Measurements from ENCODE around the gene USB1.

USB1 gene

DNA sequence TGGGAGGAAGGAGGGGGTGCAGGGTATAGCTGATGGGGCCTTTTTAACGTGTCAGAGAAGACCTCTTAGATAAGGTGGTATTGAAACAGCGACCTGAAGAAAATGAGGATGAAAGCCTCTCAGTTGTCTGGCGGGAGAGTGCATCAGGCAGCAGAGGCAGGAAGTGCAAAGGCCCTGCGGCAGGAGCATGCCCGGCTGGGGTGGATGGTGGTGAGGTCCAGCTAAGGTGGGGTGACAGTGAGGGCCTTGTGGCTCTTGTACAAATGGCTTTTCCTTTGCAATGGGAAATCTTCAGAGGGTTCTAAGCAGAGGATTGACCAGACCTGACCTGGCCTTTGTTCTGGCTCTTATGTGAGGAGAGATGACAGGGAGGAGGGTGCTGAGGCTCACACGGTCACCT, 35.7 kb downstream of the USB1 start:
- TF ChIP-seq GATA3 (IDR thresholded peaks at IDR 0.05; ENCODE audit: low read depth, low read length) (no peak), GATA2 (IDR thresholded peaks at IDR 0.05; ENCODE audit: low read depth, low read length) (no peak)

DNA sequence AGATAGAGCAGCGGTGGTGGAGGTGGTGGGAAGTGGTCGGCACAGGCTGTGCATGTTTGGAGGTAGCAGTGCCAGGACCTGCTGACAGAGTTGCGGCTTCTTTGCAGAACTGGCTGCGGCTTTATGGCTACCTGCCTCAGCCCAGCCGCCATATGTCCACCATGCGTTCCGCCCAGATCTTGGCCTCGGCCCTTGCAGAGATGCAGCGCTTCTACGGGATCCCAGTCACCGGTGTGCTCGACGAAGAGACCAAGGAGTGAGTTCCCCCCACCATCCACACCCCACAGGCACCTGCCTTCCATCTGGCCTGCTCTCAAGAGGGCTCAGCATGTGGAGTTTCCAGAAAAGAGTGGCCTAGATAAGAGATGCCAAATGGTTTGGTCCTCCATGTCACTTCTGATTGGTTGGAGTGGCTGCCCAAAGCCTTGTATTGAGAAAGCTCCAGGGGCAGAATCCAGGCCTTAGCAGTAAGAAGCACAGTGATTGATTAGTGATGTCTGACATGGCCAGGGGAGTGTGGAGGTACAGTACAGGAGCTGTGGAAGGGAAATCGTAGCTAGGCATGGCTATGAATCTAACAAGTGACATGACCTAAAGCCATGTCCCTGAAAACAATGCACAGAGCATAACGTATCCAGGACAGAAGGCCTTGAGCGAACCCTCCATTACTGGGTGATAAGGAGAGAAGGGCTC, 36.3 kb downstream of the USB1 start:
- TF ChIP-seq GATA3 (IDR thresholded peaks at IDR 0.05; ENCODE audit: low read depth, low read length): no peak
- TF ChIP-seq GATA2 (IDR thresholded peaks at IDR 0.05; ENCODE audit: low read depth, low read length): no peak

GRCh38 chr16:58038219-58038641, 37.0 kb downstream of the USB1 start:
- TF ChIP-seq GATA2 (IDR thresholded peaks at IDR 0.05; ENCODE audit: low read depth, low read length) (no peak), GATA3 (IDR thresholded peaks at IDR 0.05; ENCODE audit: low read depth, low read length) (no peak)

DNA sequence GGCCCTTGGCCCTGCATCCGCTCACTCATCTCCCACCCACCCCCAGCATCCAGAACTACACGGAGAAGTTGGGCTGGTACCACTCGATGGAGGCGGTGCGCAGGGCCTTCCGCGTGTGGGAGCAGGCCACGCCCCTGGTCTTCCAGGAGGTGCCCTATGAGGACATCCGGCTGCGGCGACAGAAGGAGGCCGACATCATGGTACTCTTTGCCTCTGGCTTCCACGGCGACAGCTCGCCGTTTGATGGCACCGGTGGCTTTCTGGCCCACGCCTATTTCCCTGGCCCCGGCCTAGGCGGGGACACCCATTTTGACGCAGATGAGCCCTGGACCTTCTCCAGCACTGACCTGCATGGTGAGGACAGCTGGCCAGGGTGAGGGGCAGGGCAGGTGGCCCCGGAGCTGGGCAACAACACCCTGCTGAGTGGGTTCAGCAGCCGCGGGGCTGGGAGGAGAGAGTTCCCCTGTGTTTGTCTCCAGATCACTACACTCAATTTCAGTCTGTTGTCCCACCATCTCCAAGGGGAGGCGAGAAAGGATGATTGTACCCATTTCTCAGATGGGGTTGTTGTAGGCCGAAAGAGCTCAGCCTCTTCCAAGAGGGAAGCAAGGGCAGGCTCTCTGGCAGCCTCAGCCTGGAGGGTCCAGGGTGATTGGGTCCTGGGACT, 38.8 kb downstream of the USB1 start:
- TF ChIP-seq GATA3 (IDR thresholded peaks at IDR 0.05; ENCODE audit: low read depth, low read length) (no peak), GATA2 (IDR thresholded peaks at IDR 0.05; ENCODE audit: low read depth, low read length) (no peak)

DNA sequence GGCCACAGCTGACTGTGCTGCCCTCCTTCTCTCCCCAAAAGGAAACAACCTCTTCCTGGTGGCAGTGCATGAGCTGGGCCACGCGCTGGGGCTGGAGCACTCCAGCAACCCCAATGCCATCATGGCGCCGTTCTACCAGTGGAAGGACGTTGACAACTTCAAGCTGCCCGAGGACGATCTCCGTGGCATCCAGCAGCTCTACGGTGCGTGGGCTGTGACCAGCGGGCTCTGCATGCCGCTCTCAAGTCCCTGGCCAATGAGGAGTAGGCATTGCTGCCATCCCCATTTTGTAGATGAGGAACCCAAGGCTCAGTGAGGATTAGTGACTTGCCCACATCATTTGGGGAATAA, 39.3 kb downstream of the USB1 start:
- TF ChIP-seq GATA3 (IDR thresholded peaks at IDR 0.05; ENCODE audit: low read depth, low read length) (no peak), GATA2 (IDR thresholded peaks at IDR 0.05; ENCODE audit: low read depth, low read length) (no peak)

DNA sequence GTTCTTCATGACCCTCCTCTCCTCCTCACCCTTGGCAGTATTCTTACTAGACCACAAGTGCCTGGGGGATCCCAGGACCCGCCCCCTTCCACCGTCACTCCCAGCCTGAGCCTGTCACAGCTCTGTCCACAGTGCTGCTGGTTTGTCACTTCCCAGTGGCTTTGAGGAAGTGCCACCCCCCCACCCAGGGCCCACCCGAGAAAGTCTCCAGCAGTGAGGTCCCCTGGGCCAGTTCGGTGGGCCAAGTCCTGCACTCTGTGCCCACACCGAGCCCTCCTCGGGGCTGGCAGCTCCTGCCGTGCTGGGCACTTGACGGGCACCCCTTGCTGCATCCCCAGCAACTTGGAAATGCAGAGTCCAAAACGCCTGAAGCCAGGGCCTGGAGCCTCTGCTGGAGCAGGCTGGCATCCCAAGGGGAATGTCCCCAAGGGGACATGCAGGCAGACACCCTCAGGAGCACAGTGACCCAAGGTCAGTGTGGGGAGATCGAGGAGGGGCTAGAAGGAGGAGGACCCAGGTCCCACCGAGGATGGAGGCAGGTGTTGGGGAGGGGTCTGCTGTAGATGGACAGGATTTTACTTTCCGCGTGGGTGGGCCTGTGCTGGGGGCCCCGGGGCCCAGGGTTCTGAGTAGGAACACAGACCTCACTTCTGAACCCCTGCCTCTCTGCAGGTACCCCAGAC, 39.9 kb downstream of the USB1 start:
- no peak for TF ChIP-seq GATA3 (IDR thresholded peaks at IDR 0.05; ENCODE audit: low read depth, low read length)
- TF ChIP-seq GATA2 (IDR thresholded peaks at IDR 0.05; ENCODE audit: low read depth, low read length): no peak

DNA sequence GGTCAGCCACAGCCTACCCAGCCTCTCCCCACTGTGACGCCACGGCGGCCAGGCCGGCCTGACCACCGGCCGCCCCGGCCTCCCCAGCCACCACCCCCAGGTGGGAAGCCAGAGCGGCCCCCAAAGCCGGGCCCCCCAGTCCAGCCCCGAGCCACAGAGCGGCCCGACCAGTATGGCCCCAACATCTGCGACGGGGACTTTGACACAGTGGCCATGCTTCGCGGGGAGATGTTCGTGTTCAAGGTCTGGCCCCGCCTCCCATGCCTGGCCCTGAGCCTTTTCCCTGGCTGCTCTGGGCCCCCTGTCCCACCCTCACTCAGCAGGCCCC, 40.4 kb downstream of the USB1 start:
- no peak for TF ChIP-seq GATA2 (IDR thresholded peaks at IDR 0.05; ENCODE audit: low read depth, low read length)
- TF ChIP-seq GATA3 (IDR thresholded peaks at IDR 0.05; ENCODE audit: low read depth, low read length): no peak

DNA sequence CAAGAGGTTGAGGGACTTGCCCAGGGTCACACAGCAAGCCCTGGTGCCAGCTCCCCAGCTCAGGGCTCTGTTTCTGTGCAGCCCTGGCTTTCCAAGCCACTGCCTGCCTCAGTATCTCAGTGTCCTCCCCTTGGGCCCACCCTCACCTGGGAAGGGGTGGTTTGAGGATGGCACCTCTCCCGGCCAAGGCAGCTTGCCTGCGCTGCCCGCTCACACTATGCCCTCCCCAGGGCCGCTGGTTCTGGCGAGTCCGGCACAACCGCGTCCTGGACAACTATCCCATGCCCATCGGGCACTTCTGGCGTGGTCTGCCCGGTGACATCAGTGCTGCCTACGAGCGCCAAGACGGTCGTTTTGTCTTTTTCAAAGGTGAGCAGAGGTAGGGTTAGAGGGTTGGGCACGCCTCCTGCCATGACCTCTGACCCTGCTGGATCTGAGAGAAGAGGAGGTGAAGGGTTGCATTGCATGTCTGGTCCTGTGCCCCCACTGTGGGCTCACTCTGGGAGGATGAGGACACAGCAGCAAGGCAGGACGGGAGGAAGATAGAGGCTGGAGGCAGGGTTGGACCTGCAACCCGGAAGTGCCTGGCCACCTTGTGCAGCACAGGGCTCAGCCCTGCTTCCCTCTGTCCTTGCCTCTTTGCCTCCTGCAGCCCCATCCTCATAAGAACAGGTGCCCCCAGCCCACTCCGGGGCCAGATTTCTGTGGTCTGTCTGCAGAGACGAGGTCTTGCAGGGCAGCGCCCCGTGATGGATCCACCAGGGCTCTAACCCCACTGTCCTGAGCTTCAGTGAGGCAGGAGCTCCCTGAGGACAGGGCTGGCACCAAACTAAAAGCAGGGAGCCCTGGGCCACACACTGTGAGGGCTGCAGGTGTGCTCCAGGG, 41.0 kb downstream of the USB1 start:
- no peak for TF ChIP-seq GATA3 (IDR thresholded peaks at IDR 0.05; ENCODE audit: low read depth, low read length)
- TF ChIP-seq GATA2 (IDR thresholded peaks at IDR 0.05; ENCODE audit: low read depth, low read length): no peak

- TF ChIP-seq GATA2 (IDR thresholded peaks at IDR 0.05; ENCODE audit: low read depth, low read length): no peak
- TF ChIP-seq GATA3 (IDR thresholded peaks at IDR 0.05; ENCODE audit: low read depth, low read length): no peak
These were observed 41.8 kb downstream of the USB1 start for GRCh38 chr16:58042886-58043515.

DNA sequence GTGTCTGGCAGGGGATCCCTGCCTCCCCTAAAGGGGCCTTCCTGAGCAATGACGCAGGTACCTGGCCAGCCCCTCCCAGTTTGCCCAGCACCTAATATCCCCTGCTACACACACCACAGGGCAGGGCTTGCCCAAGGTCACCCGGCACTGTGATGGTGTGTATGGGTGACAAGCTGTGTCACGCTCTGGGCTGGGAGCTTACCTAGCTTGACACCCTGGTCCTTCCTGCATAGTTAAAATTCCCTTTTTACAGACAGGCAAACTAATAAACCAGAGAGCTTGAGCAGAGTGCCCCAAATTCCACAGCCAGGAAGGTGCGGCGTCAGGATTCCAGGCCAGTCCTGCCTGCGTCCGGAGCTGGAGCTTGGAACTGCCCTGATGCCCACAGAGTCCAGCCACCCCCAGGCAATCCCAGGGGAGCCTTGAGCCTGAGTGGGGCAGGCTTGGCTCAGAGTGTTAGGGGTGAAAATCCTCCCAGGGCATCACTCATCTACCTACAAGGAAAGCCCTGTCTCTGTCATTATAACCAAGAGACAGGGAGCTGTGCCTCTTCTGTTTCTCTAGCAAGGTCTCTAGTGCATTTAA, 42.5 kb downstream of the USB1 start:
- TF ChIP-seq GATA3 (IDR thresholded peaks at IDR 0.05; ENCODE audit: low read depth, low read length) (no peak), GATA2 (IDR thresholded peaks at IDR 0.05; ENCODE audit: low read depth, low read length) (no peak)

DNA sequence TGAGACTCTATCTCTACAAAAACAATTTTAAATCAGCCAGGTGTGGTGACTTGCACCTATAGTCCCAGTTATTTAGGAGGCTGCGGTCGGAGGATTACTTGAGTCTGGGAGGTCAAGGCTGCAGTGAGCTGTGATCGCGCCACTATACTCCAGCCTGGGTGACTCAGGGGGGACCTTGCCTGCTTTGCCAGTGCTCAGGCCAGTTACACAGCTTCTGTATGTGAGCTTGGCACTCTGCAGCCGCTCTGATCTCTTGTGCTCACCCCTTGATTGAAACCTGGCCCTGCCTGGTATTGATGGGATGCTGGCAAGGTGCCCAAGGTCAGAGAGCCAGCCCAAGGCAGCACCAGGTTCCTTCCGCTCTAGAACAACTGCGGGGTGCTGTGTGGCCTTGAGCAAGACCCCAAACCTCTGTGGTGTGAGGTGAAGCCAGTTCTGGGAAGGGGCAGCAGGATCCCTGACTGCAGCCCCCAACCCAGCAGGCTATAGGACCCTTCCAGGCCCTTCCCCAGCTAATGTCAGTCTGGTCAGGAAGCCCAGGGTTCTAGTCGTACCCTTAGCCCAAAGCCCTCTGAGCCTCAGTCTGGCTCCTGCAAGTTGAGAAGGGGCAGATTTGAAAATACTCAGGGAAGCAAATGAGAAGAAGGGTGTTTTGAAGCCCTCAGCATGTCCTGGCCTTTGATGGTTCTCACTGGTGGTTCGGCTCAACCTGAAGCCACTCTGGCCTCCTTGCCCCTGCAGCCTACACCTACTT, 43.2 kb downstream of the USB1 start:
- TF ChIP-seq GATA3 (IDR thresholded peaks at IDR 0.05; ENCODE audit: low read depth, low read length) (no peak), GATA2 (IDR thresholded peaks at IDR 0.05; ENCODE audit: low read depth, low read length) (no peak)

GRCh38 chr16:58045096-58045495, 43.9 kb downstream of the USB1 start:
- TF ChIP-seq GATA2 (IDR thresholded peaks at IDR 0.05; ENCODE audit: low read depth, low read length): no peak
- TF ChIP-seq GATA3 (IDR thresholded peaks at IDR 0.05; ENCODE audit: low read depth, low read length): no peak

Measured in SH-SY5Y (cell line).